ENCODE data around the gene CEL.

The CEL gene

DNA sequence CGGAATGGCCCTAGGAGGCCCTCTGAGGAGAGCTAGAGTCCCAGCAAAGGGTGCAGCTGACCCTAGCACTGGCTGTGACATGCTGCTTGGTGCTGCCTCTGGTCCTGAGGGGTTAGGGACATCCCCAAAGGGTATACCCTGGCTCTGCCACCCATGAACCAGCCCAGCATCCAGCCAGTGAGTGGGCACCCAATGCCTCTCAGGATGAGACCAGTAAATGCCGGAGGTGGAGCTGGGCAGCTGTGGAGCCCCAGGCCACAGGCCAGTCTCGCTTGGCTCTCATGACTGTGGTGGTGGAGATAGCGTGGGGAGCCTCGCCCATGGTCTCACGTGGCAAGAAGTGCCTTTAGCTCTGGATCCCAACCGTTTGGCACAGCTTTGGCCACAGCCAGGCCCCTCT, 3.7 kb upstream of the CEL start:
- ATAC-seq: no peak
- no peak for TF ChIP-seq CSDC2 (CRISPR knock-in tag; IDR thresholded peaks at IDR 0.05)
- no peak for TF ChIP-seq ESRRG (CRISPR knock-in tag; IDR thresholded peaks at IDR 0.05)
- TF ChIP-seq, protein P1, sequence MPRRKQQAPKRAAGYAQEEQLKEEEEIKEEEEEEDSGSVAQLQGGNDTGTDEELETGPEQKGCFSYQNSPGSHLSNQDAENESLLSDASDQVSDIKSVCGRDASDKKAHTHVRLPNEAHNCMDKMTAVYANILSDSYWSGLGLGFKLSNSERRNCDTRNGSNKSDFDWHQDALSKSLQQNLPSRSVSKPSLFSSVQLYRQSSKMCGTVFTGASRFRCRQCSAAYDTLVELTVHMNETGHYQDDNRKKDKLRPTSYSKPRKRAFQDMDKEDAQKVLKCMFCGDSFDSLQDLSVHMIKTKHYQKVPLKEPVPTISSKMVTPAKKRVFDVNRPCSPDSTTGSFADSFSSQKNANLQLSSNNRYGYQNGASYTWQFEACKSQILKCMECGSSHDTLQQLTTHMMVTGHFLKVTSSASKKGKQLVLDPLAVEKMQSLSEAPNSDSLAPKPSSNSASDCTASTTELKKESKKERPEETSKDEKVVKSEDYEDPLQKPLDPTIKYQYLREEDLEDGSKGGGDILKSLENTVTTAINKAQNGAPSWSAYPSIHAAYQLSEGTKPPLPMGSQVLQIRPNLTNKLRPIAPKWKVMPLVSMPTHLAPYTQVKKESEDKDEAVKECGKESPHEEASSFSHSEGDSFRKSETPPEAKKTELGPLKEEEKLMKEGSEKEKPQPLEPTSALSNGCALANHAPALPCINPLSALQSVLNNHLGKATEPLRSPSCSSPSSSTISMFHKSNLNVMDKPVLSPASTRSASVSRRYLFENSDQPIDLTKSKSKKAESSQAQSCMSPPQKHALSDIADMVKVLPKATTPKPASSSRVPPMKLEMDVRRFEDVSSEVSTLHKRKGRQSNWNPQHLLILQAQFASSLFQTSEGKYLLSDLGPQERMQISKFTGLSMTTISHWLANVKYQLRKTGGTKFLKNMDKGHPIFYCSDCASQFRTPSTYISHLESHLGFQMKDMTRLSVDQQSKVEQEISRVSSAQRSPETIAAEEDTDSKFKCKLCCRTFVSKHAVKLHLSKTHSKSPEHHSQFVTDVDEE (CRISPR knock-in tag; IDR thresholded peaks at IDR 0.05): no peak
- no peak for TF ChIP-seq ZNF70 (CRISPR knock-in tag; IDR thresholded peaks at IDR 0.05)
- TF ChIP-seq, protein P2, sequence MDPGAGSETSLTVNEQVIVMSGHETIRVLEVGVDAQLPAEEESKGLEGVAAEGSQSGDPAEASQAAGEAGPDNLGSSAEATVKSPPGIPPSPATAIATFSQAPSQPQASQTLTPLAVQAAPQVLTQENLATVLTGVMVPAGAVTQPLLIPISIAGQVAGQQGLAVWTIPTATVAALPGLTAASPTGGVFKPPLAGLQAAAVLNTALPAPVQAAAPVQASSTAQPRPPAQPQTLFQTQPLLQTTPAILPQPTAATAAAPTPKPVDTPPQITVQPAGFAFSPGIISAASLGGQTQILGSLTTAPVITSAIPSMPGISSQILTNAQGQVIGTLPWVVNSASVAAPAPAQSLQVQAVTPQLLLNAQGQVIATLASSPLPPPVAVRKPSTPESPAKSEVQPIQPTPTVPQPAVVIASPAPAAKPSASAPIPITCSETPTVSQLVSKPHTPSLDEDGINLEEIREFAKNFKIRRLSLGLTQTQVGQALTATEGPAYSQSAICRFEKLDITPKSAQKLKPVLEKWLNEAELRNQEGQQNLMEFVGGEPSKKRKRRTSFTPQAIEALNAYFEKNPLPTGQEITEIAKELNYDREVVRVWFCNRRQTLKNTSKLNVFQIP (CRISPR knock-in tag; IDR thresholded peaks at IDR 0.05; ENCODE audit: borderline replicate concordance, low read depth): no peak
- TF ChIP-seq, protein P3, sequence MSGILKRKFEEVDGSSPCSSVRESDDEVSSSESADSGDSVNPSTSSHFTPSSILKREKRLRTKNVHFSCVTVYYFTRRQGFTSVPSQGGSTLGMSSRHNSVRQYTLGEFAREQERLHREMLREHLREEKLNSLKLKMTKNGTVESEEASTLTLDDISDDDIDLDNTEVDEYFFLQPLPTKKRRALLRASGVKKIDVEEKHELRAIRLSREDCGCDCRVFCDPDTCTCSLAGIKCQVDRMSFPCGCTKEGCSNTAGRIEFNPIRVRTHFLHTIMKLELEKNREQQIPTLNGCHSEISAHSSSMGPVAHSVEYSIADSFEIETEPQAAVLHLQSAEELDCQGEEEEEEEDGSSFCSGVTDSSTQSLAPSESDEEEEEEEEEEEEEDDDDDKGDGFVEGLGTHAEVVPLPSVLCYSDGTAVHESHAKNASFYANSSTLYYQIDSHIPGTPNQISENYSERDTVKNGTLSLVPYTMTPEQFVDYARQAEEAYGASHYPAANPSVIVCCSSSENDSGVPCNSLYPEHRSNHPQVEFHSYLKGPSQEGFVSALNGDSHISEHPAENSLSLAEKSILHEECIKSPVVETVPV (CRISPR knock-in tag; IDR thresholded peaks at IDR 0.05): no peak
- TF ChIP-seq, protein P4, sequence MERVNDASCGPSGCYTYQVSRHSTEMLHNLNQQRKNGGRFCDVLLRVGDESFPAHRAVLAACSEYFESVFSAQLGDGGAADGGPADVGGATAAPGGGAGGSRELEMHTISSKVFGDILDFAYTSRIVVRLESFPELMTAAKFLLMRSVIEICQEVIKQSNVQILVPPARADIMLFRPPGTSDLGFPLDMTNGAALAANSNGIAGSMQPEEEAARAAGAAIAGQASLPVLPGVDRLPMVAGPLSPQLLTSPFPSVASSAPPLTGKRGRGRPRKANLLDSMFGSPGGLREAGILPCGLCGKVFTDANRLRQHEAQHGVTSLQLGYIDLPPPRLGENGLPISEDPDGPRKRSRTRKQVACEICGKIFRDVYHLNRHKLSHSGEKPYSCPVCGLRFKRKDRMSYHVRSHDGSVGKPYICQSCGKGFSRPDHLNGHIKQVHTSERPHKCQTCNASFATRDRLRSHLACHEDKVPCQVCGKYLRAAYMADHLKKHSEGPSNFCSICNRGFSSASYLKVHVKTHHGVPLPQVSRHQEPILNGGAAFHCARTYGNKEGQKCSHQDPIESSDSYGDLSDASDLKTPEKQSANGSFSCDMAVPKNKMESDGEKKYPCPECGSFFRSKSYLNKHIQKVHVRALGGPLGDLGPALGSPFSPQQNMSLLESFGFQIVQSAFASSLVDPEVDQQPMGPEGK (CRISPR knock-in tag; IDR thresholded peaks at IDR 0.05; ENCODE audit: borderline replicate concordance): no peak
- no peak for TF ChIP-seq SNAI2 (CRISPR knock-in tag; IDR thresholded peaks at IDR 0.05)
- no peak for TF ChIP-seq ARNTL (CRISPR knock-in tag; IDR thresholded peaks at IDR 0.05; ENCODE audit: borderline replicate concordance, low read depth)
- no peak for TF ChIP-seq ISL1 (CRISPR knock-in tag; IDR thresholded peaks at IDR 0.05)
- TF ChIP-seq, protein P5, sequence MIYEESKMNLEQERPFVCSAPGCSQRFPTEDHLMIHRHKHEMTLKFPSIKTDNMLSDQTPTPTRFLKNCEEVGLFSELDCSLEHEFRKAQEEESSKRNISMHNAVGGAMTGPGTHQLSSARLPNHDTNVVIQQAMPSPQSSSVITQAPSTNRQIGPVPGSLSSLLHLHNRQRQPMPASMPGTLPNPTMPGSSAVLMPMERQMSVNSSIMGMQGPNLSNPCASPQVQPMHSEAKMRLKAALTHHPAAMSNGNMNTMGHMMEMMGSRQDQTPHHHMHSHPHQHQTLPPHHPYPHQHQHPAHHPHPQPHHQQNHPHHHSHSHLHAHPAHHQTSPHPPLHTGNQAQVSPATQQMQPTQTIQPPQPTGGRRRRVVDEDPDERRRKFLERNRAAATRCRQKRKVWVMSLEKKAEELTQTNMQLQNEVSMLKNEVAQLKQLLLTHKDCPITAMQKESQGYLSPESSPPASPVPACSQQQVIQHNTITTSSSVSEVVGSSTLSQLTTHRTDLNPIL (CRISPR knock-in tag; IDR thresholded peaks at IDR 0.05; ENCODE audit: low read depth): no peak
- no peak for TF ChIP-seq ZFP30 (CRISPR knock-in tag; IDR thresholded peaks at IDR 0.05)
- no peak for TF ChIP-seq TOX (CRISPR knock-in tag; IDR thresholded peaks at IDR 0.05; ENCODE audit: borderline replicate concordance)
- TF ChIP-seq RARB (CRISPR knock-in tag; IDR thresholded peaks at IDR 0.05): no peak
- no peak for TF ChIP-seq GLIS3 (CRISPR knock-in tag; IDR thresholded peaks at IDR 0.05)
- no peak for TF ChIP-seq ZNF565 (CRISPR knock-in tag; conservative IDR thresholded peaks at IDR 0.05; ENCODE audit: low read depth)
- TF ChIP-seq OSR1 (CRISPR knock-in tag; IDR thresholded peaks at IDR 0.05): no peak
- TF ChIP-seq ZNF8 (CRISPR knock-in tag; IDR thresholded peaks at IDR 0.05): no peak
- no peak for TF ChIP-seq ZFP3 (CRISPR knock-in tag; IDR thresholded peaks at IDR 0.05)
- TF ChIP-seq ZC3H10 (CRISPR knock-in tag; IDR thresholded peaks at IDR 0.05): no peak

DNA sequence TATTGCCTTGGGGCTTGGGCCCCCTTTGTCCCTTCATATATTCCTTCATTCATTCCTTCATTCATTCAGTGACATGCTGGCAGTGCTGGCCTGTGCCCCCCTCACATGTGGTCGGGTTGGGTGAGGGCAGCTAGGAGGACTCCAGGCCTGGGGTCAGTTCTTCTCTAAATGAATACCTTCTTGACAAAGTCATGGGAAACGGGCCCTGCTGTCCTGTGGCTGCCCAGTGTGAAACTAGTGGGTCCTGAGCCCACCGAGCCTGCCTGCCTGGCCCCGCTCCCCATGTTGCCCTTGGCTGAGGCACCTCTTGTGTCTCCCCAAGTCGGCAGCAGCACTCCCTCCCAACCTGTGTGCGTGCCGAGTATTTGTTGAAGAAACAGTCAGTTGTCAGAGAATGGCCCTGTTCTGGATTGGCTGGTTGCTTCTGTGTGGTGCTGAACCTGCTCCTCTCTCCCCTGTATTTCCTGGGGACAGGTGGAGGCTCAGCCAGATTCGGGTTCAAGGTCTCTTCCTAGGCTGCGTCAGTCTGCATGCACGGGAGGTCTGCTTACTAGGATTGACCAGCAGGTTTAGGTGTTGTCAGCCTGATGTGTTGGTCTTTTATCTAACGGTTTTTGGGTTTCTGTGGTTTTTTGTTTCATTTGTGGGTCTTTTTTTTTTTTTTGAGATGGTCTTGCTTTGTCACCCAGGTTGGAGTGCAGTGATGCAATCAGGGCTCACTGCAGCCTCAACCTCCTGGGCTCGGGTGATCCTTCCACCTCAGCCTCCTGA, 3.0 kb upstream of the CEL start:
- ATAC-seq: no peak
- TF ChIP-seq, protein P4 (CRISPR knock-in tag; IDR thresholded peaks at IDR 0.05; ENCODE audit: borderline replicate concordance): no peak
- TF ChIP-seq PPARA (CRISPR knock-in tag; IDR thresholded peaks at IDR 0.05; ENCODE audit: borderline replicate concordance): no peak
- no peak for TF ChIP-seq ZNF70 (CRISPR knock-in tag; IDR thresholded peaks at IDR 0.05)
- no peak for TF ChIP-seq TOX (CRISPR knock-in tag; IDR thresholded peaks at IDR 0.05; ENCODE audit: borderline replicate concordance)
- TF ChIP-seq ISL1 (CRISPR knock-in tag; IDR thresholded peaks at IDR 0.05): no peak
- no peak for TF ChIP-seq RARB (CRISPR knock-in tag; IDR thresholded peaks at IDR 0.05)
- no peak for TF ChIP-seq CSDC2 (CRISPR knock-in tag; IDR thresholded peaks at IDR 0.05)
- no peak for TF ChIP-seq ZC3H10 (CRISPR knock-in tag; IDR thresholded peaks at IDR 0.05)
- TF ChIP-seq, protein P2 (CRISPR knock-in tag; IDR thresholded peaks at IDR 0.05; ENCODE audit: borderline replicate concordance, low read depth): no peak
- TF ChIP-seq OSR1 (CRISPR knock-in tag; IDR thresholded peaks at IDR 0.05): no peak
- TF ChIP-seq, protein P1 (CRISPR knock-in tag; IDR thresholded peaks at IDR 0.05): no peak
- no peak for TF ChIP-seq ZFP3 (CRISPR knock-in tag; IDR thresholded peaks at IDR 0.05)
- no peak for TF ChIP-seq SNAI2 (CRISPR knock-in tag; IDR thresholded peaks at IDR 0.05)

Data from SK-N-SH treated with all-trans-retinoic acid at 6 μM for 48 hours (cell line).